Measurements from ENCODE around the gene DYNC2I2.
"Not testable (repeated sequence)": the region's sequence is repeated elsewhere in the genome, so short reads cannot be mapped to it uniquely, and the experiment has no call there.

Gene DYNC2I2

DNA sequence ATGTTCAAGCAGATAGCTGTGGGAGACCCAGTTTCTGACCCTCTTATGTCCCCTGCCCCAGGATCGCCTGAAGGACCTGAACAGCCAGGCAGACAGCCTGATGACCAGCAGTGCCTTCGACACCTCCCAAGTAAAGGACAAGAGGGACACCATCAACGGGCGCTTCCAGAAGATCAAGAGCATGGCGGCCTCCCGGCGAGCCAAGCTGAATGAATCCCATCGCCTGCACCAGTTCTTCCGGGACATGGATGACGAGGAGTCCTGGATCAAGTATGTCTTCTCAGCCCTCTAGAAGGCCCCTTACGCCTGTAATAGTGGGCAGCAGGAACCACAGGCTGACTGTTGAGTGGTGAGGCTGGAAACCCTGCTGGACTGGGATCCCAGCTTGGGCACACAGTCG is 41.1 kb downstream of the DYNC2I2 start:
- DNase-seq (ENCODE audit: low read depth) = no peak

DNA sequence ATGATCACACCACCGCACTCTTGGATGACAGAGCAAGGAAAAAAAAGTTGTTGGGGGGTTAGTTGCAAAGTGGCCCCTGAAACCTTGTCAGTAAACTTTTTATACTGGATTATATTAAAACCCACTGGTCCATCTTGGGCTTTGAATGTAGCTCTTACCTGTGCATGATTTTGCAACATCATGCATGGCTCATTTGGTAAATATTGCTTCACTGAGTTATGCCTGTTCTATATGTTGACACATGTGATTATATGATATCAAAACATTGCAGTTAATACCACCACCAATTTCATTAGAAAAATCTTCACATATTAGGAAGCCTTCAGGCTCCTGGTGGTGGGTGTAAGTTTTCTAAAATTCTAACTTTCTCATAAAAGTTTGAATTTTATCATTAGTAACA is 41.9 kb downstream of the DYNC2I2 start:
- DNase-seq (ENCODE audit: low read depth) = no peak

DNA sequence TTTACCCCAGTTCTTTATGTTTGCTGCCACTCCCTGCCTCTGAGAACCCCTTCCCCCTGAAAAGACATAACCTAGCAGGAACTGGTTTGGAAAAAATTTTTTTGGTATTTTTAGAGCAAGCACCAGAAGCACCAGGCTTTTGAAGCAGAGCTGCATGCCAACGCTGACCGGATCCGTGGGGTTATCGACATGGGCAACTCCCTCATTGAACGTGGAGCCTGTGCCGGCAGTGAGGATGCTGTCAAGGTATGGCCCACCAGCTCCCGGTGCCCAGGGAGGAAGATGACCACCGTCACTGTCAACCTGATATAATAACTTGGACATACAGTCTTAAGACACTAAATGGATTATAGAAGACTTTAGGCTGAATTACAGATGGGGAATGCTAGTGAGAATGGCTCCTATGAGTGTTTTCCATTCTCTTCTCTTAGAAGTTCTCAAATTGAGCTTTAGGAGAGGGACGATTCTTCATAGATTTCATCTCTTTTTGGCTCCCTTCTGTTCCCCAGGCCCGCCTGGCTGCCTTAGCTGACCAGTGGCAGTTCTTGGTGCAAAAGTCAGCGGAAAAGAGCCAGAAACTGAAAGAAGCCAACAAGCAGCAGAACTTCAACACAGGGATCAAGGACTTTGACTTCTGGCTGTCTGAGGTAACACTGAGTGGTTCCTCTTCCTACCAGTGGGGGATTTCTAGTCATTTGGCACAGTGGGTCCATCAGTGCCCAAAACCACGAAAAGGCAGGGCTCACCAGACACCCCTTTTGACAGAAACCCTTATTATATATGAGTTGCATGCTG is 44.9 kb downstream of the DYNC2I2 start:
- no peak for DNase-seq (ENCODE audit: low read depth)

DNA sequence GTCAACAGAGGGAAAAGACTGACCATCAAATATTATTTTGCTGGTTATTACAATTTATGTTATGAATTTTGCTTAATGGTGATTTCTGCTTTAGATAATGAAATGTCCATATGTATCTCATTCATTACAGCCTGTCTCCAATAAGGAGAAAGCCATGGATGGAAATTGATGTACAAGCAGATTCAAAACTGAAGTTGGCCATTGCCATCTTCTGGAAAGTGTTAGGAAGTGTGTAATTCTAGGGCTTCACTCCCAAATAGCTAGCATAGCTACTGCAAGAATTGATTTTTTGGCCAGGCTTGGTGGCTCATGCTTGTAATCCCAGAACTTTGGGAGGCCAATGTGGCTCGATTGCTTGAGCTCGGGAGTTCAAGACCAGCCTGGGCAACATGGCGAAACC is 45.8 kb downstream of the DYNC2I2 start:
- DNase-seq (ENCODE audit: low read depth) = no peak

DNA sequence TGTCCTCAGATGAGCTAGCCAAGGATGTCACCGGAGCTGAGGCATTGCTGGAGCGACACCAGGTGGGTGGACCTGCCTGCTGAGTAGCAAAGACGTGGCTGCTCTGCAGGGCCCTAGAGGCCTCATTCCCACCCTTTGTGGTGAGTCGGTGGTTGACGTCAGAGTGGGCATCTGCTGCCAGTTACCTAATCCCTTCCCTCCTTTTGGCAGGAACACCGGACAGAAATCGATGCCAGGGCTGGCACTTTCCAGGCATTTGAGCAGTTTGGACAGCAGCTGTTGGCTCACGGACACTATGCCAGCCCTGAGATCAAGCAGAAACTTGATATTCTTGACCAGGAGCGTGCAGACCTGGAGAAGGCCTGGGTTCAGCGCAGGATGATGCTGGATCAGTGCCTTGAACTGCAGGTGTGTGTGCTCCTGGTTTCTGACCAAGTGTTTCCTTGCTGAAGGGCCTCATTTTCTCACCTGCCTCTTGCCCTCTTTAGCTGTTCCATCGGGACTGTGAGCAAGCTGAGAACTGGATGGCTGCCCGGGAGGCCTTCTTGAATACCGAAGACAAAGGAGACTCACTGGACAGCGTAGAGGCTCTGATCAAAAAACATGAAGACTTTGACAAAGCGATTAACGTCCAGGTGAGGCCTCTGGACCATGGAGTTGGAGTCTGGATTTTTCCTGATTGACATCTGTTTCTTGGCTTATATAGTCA is 48.9 kb downstream of the DYNC2I2 start:
- peak; percentile 12 for DNase-seq (ENCODE audit: low read depth)

DNA sequence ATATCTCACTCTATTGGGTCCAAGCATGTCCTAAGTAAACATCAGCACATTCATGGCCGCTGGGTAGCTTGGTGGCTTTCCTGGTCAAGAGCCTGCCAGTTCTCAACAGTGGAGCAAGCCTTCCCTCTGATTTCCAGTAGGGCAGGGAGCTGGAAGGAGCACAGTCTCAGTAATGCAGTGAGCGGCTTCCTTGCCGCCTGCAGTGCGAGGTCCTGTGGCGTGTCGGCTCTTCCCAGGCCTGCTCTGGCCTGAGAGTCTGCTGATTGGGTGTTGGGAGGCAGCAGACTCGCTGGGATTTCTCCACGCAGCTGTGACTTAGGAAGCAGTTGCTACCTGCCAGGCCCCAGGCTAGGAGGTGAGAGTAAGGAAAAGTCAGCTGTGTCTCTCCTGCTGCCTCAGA is 53.0 kb downstream of the DYNC2I2 start:
- DNase-seq (ENCODE audit: low read depth) = no peak

DNA sequence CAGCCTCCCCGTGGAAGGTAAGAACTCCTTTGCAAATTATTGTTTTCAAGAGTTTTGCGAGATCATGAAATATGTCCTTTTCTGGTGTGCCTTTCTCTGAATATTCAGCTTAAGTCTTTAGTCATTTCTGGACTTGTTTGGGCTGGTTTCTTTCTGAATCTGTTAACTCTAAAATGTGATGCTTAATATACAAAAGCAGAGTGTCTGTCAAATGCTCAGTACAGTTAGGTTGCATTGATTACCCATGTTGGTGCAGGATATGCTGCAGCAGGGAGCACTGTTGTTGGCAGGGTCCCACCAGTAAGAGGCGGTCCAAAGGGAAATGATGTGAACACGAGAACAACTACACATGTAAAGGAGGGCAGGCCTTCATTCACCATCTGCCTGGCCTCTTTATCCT is 56.5 kb downstream of the DYNC2I2 start:
- DNase-seq (ENCODE audit: low read depth) = no peak

DNA sequence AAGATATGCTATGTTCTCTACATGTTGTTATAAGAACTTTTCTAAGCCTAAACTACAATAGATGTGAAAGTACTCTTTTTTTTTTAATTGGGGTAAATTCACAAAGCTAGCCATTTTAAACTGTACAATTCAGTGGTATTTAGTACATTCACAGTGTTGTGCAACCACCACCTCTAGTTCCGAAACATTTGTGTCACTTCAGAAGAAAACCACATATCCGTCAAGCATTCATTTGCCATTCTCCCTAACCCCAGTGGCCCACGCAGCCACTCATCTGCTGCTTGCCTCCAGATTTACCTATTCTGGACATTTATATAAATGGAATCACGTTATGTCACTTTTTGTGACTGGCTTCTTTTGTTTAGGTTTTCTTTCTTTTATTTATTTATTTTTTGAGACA is 61.2 kb downstream of the DYNC2I2 start:
- DNase-seq (ENCODE audit: low read depth) = peak; percentile 34

DNA sequence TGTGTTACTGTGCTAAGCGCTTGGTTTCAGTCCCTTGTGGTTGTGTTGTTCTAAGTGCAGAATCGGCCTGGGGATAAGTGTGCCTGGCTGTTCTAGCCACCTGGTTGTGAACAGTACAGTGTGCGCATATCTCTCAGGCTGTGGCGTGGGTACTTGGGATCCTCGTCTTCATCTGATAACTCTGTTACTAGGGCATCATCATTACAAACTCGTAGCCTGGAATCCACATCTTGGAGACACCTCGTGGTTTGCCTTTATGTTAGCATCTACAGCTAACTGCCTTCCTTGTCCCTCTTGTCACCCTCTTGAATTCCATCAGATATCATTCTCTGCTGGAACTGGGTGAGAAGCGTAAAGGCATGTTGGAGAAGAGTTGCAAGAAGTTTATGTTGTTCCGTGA is 62.8 kb downstream of the DYNC2I2 start:
- DNase-seq (ENCODE audit: low read depth) = no peak

DNA sequence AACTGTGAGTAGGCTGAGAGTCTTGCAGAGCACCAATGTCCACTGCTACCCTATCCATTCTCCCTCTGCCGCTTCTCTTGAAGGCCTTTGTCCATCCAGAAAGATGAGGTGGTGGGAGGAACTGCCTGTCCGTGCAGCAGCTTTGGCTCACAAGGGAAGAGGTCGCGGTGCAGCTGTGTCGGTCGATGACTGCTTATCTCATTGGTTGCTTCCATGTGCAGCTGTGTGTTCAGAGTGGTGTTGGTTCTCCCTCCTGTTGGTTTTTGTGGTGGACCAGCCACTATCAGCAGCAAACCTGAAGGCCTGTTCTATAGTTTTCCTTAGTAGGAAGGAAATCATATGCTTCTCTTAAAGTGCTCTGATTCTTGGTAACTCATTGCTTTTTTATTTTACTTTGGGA is 63.6 kb downstream of the DYNC2I2 start:
- no peak for DNase-seq (ENCODE audit: low read depth)

DNA sequence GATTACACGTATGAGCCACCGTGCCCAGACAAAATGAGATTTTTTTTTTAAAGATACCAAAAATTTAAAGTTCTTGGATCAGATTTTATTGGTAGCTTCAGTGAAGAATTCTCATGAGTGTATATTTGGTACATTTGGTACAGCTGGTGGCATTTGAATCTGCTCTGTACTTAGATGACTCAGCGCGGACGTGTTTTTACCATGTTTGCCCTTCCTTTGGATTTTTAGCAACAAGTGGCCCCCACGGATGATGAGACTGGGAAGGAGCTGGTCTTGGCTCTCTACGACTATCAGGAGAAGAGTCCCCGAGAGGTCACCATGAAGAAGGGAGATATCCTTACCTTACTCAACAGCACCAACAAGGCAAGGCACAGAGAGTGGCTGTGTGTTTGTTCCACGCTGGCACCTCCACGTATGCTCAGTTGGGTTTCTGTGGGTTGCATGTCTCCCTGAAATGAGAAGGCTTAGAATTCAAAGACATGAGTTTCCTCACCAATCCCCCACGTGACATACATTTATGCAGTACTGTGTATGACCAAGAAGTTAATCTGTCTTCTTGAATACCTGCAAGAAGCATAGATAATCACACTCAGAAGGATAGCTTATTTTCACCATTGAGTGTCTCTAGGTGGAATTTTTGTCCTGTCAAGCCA is 67.9 kb downstream of the DYNC2I2 start:
- no peak for DNase-seq (ENCODE audit: low read depth)

DNA sequence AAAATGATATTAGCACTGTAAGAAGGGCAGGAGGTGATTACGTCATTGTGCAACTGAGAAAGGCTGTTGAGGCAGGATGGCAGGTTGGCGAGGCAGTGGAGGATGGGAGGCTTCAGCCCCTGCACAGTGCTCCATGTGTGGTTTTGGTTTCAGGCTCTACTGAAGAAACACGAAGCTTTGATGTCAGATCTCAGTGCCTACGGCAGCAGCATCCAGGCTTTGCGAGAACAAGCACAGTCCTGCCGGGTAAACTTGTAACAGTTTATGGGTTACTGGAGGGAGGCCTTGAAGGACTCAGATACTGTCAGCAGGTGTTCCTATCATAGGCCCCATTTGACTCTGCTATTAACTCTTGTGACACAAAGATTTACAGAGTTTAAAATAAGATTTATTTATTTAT is 69.2 kb downstream of the DYNC2I2 start:
- no peak for DNase-seq (ENCODE audit: low read depth)

DNA sequence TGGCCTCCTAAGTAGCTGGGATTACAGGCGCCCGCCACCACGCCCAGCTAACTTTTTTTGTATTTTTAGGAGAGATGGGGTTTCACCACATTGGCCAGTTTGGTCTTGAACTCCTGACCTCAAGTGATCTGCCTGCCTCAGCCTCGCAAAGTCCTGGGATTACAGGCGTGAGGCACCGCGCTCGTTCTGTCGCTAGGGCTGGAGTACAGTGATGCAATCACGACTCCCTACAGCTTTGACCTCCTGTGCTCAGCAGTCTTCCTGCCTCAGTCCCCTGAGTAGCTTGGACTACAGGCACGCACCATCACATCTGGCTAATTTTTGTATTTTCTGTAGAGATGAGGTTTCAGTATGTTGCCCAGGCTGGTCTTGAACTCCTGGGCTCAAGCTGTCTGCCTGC is 69.7 kb downstream of the DYNC2I2 start:
- peak; percentile 42 for DNase-seq (ENCODE audit: low read depth)

DNA sequence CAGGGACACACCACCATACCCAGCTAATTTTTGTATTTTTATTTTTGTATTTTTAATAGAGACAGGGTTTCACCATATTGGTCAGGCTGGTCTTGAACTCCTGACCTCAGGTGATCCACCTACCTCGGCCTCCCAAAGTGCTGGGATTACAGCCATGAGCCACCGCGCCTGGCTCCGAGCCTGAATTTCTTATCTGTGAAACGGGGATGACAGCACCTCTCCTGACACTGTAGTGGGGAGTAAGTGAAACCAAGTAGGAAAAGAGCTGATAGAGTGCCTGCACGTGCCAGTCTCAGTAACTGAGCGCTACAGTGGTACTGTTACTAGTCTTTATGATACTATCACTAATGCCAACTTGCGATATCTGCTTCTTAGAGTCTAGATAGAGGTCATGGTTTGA is 71.5 kb downstream of the DYNC2I2 start:
- DNase-seq (ENCODE audit: low read depth) = not testable (repeated sequence)

Data from iris pigment epithelial cell (primary cell).